ENCODE data around the gene PRKAR2A. TPM values are rescaled to one million over a fixed set of nuclear protein-coding genes. Genes with fewer than 3 reads are reported as not detected.
"Not testable (repeated sequence)": the region's sequence is repeated elsewhere in the genome, so short reads cannot be mapped to it uniquely, and the experiment has no call there.

PRKAR2A gene
- total RNA-seq, 2 experiments from 2014 or later: 18.5 to 21.7 TPM

DNA sequence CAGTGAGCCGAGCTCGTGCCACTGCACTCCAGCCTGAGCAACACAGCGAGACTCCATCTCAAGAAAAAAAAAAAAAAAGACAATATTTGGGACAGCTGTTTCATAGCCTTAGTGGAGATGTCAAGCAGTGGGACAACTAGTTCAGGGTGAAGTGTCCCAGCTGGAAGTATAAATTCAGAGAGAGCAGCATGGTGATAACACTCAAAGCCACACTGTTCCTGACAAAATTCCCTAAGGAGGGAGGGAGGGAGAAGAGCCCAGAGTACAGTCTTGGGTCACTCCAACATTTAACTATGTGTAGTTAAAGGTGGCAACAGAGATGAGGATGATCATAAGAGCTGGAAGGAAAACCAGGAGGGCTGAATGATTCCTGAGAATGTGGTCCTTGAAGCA, 109.5 kb downstream of the PRKAR2A start:
- CTCF ChIA-PET: interaction anchor here (0.6 kb wide), 1 partner anchor 159 kb away, joined by 3 read pairs; no protein-coding TSS in a partner anchor
- H3K9me3 Mint-ChIP-seq: no peaks in the 10 kb centered on the region
- intact Hi-C loops (cut with micrococcal nuclease): loop anchor here (5.0 kb wide), 1 partner anchor 214 kb away; no protein-coding TSS in a partner anchor

DNA sequence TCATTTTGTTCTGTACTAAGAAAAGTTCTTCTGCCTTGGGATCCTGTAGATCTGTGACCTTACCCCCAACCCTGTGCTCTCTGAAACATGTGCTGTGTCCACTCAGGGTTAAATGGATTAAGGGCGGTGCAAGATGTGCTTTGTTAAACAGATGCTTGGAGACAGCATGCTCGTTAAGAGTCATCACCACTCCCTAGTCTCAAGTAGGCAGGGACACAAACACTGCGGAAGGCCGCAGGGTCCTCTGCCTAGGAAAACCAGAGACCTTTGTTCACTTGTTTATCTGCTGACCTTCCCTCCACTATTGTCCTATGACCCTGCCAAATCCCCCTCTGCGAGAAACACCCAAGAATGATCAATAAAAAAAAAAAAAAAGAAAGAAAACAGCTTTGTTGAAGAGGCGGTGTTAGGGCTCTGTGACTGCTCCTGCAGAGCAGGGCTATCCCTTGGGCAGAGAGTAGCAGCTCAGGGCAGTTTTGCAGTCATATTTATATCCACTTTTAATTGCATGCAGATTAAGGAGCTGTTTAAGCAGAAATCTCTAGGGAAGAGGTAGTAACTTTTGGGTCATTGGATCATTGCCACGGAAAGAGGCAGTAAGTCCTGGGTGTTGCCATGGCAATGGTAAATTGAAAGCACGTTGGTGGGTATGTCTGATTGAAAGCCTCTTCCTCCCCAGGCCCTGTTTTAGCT, 112.5 kb downstream of the PRKAR2A start:
- H3K4me1 Mint-ChIP-seq (ENCODE audit: low read depth); H3K9me3 Mint-ChIP-seq; H3K36me3 Mint-ChIP-seq (ENCODE audit: low read depth); H3K4me3 Mint-ChIP-seq; H3K27me3 Mint-ChIP-seq (ENCODE audit: low read depth); H3K27ac Mint-ChIP-seq; DNase-seq: not testable (repeated sequence)
- CTCF ChIA-PET: interaction anchor here (1.0 to 1.2 kb wide), 3 partner anchors 11 to 217 kb away, joined by 3 to 5 read pairs (median 4); no protein-coding TSS in a partner anchor
- intact Hi-C loops (cut with micrococcal nuclease): loop anchor here (5.0 kb wide), 1 partner anchor 217 kb away; no protein-coding TSS in a partner anchor

More for the DNA sequence above, 109.5 kb downstream of the PRKAR2A start:
- no peaks in the 10 kb centered on the region for H3K4me1 Mint-ChIP-seq (ENCODE audit: low read depth)
- no peaks in the 10 kb centered on the region for H3K27me3 Mint-ChIP-seq (ENCODE audit: low read depth)
- no peak for DNase-seq
- H3K36me3 Mint-ChIP-seq (ENCODE audit: low read depth): no peaks in the 10 kb centered on the region
- H3K4me3 Mint-ChIP-seq: no peak overlapping the region
- no peak overlapping the region for H3K27ac Mint-ChIP-seq

GRCh38 chr3:48734541-48734940, 113.1 kb downstream of the PRKAR2A start:
- H3K4me1 Mint-ChIP-seq (ENCODE audit: low read depth); H3K36me3 Mint-ChIP-seq (ENCODE audit: low read depth); CTCF ChIA-PET; H3K27me3 Mint-ChIP-seq (ENCODE audit: low read depth); DNase-seq; intact Hi-C loops (cut with micrococcal nuclease); H3K27ac Mint-ChIP-seq; H3K4me3 Mint-ChIP-seq; H3K9me3 Mint-ChIP-seq: not testable (repeated sequence)

DNA sequence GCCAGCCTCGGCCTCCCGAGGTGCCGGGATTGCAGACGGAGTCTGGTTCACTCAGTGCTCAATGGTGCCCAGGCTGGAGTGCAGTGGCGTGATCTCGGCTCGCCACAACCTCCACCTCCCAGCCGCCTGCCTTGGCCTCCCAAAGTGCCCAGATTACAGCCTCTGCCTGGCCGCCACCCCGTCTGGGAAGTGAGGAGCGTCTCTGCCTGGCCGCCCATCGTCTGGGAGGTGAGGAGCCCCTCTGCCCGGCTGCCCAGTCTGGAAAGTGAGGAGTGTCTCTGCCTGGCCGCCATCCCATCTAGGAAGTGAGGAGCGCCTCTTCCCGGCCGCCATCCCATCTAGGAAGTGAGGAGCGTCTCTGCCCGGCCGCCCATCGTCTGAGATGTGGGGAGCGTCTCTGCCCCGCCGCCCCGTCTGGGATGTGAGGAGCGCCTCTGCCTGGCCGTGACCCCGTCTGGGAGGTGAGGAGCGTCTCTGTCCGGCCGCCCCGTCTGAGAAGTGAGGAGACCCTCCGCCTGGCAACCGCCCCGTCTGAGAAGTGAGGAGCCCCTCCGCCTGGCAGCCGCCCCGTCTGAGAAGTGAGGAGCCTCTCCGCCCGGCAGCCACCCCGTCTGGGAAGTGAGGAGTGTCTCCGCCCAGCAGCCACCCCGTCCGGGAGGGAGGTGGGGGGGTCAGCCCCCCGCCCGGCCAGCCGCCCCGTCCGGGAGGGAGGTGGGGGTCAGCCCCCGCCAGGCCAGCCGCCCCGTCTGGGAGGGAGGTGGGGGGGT, 113.7 kb downstream of the PRKAR2A start:
- DNase-seq; H3K4me1 Mint-ChIP-seq (ENCODE audit: low read depth); H3K27me3 Mint-ChIP-seq (ENCODE audit: low read depth); H3K27ac Mint-ChIP-seq; H3K36me3 Mint-ChIP-seq (ENCODE audit: low read depth); intact Hi-C loops (cut with micrococcal nuclease); H3K9me3 Mint-ChIP-seq; CTCF ChIA-PET; H3K4me3 Mint-ChIP-seq: not testable (repeated sequence)

DNA sequence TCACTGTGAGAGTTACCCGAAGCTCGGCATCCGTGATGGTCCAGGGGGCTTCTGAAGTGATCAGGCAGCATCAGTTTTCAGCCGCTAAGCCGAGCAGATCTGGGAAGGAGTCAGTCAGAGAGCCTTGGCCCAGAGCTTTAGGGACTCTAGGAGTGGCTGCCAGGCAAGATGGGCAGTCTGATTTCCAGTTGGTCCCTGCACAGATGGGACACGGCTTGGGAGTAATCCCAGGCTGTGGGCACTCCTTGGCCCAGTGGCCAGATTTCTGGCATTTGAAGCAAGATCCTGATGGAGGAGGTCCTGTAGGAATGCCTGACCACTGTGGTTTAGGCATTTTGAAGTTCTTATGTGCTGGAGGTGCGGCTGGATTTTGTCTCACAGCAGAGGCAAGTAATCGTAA, 120.2 kb downstream of the PRKAR2A start:
- H3K27me3 Mint-ChIP-seq (ENCODE audit: low read depth): no peaks in the 10 kb centered on the region
- DNase-seq: no peak
- H3K9me3 Mint-ChIP-seq: no peaks in the 10 kb centered on the region
- no peaks in the 10 kb centered on the region for H3K36me3 Mint-ChIP-seq (ENCODE audit: low read depth)
- H3K27ac Mint-ChIP-seq: no peak overlapping the region
- no peak overlapping the region for H3K4me3 Mint-ChIP-seq
- H3K4me1 Mint-ChIP-seq (ENCODE audit: low read depth): no peaks in the 10 kb centered on the region
- CTCF ChIA-PET: no interaction called here
- intact Hi-C loops (cut with micrococcal nuclease): no loop called here

DNA sequence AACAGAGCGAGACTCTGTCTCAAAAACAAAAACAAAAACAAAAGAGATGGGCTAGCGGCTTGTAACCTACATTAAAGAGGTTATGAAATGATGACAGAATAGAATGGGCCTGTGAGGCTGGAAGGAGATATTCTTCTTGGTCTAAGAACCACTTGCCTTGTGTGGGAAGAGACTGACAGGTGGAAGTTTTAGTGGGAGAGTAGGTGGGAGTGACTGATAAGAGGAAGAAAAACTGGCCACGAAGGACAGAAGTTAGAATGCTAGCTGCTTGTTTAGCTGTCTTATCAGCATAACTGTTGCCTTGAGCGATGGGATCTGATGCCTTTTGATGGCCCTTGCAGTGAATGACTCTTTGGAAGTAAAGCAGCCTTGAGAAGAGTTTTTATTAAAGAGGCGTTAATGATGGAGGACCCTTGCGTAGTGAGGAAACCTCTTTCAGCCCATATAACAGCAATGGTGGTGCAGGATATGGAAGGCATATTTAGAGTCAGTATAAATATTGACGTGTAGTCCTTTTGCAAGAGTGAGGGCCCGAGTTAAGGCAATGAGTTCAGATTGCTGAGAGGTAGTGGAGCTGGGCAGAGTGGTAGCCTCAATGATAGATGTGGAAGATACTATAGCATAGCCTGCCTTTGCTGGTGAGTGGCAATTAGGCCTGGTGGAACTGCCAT, 122.4 kb downstream of the PRKAR2A start:
- not testable (repeated sequence) for H3K4me1 Mint-ChIP-seq (ENCODE audit: low read depth)

DNA sequence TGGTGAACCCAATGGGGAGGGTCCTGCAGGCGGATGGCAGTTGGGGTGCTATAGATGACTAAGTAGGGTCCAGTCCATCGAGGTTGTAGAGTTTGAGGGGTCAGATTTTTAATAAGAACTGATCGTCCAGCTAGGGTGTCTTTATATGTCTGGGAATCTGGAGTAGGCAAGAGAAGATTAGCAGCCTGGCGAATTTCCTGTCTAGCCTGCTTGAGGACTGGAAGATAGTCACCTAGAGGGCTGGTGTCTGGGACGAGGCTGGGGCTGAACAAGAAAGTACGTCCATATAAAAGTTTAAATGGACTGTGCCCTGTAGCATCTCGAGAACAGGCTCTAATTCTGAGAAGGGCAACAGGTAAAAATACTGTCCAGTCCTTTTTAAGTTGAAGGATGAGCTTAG, 123.9 kb downstream of the PRKAR2A start:
- H3K36me3 Mint-ChIP-seq (ENCODE audit: low read depth): no peaks in the 10 kb centered on the region
- intact Hi-C loops (cut with micrococcal nuclease): no loop called here
- no peak overlapping the region for H3K4me3 Mint-ChIP-seq
- H3K27me3 Mint-ChIP-seq (ENCODE audit: low read depth): no peaks in the 10 kb centered on the region
- H3K4me1 Mint-ChIP-seq (ENCODE audit: low read depth): no peaks in the 10 kb centered on the region
- CTCF ChIA-PET: interaction anchor here (1.0 kb wide), 1 partner anchor 12 kb away, joined by 3 read pairs; no protein-coding TSS in a partner anchor
- DNase-seq: no peak
- H3K27ac Mint-ChIP-seq: no peak overlapping the region
- no peaks in the 10 kb centered on the region for H3K9me3 Mint-ChIP-seq

More for the DNA sequence above, 122.4 kb downstream of the PRKAR2A start:
- H3K27me3 Mint-ChIP-seq (ENCODE audit: low read depth); H3K4me3 Mint-ChIP-seq; H3K27ac Mint-ChIP-seq; DNase-seq; H3K9me3 Mint-ChIP-seq; intact Hi-C loops (cut with micrococcal nuclease); H3K36me3 Mint-ChIP-seq (ENCODE audit: low read depth): not testable (repeated sequence)
- CTCF ChIA-PET: interaction anchor here (0.6 kb wide), 1 partner anchor 63 kb away, joined by 3 read pairs; no protein-coding TSS in a partner anchor

GRCh38 chr3:48723293-48723692, 124.4 kb downstream of the PRKAR2A start:
- CTCF ChIA-PET: interaction anchor here (1.0 kb wide), 1 partner anchor 13 kb away, joined by 3 read pairs; no protein-coding TSS in a partner anchor
- not testable (repeated sequence) for H3K27ac Mint-ChIP-seq, H3K9me3 Mint-ChIP-seq

DNA sequence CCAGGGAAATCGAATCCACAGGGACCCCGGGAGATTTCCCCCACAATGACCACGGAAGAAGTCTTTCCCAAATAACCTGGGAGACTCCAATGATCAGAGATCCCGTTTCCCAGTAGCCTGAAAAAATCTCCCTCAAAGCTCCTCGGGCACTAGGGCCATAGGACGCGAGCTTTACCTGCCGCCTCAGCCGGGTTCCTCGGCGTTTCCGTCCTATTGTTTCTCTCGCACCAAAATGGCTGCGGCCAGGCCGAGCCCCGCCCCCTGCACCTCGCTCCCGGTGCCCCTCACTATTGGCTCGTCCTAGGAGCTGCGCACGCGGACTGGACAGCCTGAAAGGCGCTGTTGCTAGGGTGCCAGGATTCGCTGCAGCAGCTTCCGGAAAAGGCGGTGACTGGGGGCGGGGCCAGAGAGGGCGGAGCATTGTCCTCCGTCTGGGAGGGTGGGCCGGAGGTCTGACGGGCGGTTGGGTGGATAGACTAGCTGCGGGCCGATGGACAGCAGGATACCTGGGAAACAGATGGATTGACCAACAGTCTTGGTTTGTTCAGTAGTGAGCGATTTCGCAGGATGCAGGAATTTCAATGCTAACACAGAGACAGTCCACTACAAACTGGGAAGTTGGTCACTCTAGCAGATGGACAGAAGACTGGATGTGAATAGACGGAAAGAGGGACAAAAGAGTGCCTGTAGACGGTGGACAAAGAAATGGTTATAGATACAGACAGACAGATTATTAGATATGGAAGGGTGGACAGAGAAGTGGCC, 130.5 kb downstream of the PRKAR2A start, which contains the start of gene IP6K2:
TSS of gene IP6K2 (minus strand) at position 240 of the 765 bp plus-strand sequence. CDS start 21,930 bp downstream, outside the sequence.
- DNase-seq: peak; percentile 99
- Mint-ChIP-seq H3K27me3 (ENCODE audit: low read depth) (no peaks in the 10 kb centered on the region), H3K27ac (peak within 1 kb of the TSS; percentile 90), H3K4me3 (peak within 1 kb of the TSS; percentile 97), H3K4me1 (ENCODE audit: low read depth) (peaks cover 30% of the 10 kb centered on the region), H3K9me3 (no peaks in the 10 kb centered on the region), H3K36me3 (ENCODE audit: low read depth) (peaks cover 9% of the 10 kb centered on the region)
- intact Hi-C loops (cut with micrococcal nuclease): loop anchor here (1.0 to 5.0 kb wide), 8 partner anchors 32 to 416 kb away; partner anchors contain the start of genes ARIH2, CELSR3, NCKIPSD and NME6
- CTCF ChIA-PET: interaction anchor here (0.9 to 1.4 kb wide), 5 partner anchors 13 to 304 kb away, joined by 3 to 4 read pairs (median 3); partner anchors contain the start of gene NDUFAF3

More at GRCh38 chr3:48723293-48723692, 124.4 kb downstream of the PRKAR2A start:
- DNase-seq; H3K4me3 Mint-ChIP-seq; H3K36me3 Mint-ChIP-seq (ENCODE audit: low read depth); intact Hi-C loops (cut with micrococcal nuclease); H3K27me3 Mint-ChIP-seq (ENCODE audit: low read depth); H3K4me1 Mint-ChIP-seq (ENCODE audit: low read depth): not testable (repeated sequence)

GRCh38 chr3:48716508-48716981, 131.1 kb downstream of the PRKAR2A start:
- H3K4me1 Mint-ChIP-seq (ENCODE audit: low read depth): peaks cover 34% of the 10 kb centered on the region
- DNase-seq: peak; percentile 48
- intact Hi-C loops (cut with micrococcal nuclease): loop anchor here (2.0 to 5.0 kb wide), 3 partner anchors 54 to 290 kb away; partner anchors contain the start of genes CELSR3, SLC25A20 and WDR6
- peak overlapping the region; percentile 90 for H3K27ac Mint-ChIP-seq
- H3K4me3 Mint-ChIP-seq: peak overlapping the region; percentile 97
- no peaks in the 10 kb centered on the region for H3K27me3 Mint-ChIP-seq (ENCODE audit: low read depth)
- H3K36me3 Mint-ChIP-seq (ENCODE audit: low read depth): peaks cover 13% of the 10 kb centered on the region
- H3K9me3 Mint-ChIP-seq: no peaks in the 10 kb centered on the region
- CTCF ChIA-PET: interaction anchor here (0.6 to 1.2 kb wide), 5 partner anchors 21 to 305 kb away, joined by 3 to 8 read pairs (median 3); partner anchors contain the start of gene NDUFAF3

- no peaks in the 10 kb centered on the region for H3K27me3 Mint-ChIP-seq (ENCODE audit: low read depth)
- H3K36me3 Mint-ChIP-seq (ENCODE audit: low read depth): peaks cover 14% of the 10 kb centered on the region
- peak overlapping the region; percentile 97 for H3K4me3 Mint-ChIP-seq
- peaks cover 45% of the 10 kb centered on the region for H3K4me1 Mint-ChIP-seq (ENCODE audit: low read depth)
- CTCF ChIA-PET: interaction anchor here (0.5 kb wide), 2 partner anchors 12 to 592 kb away, joined by 3 read pairs; no protein-coding TSS in a partner anchor
- intact Hi-C loops (cut with micrococcal nuclease): loop anchor here (5.0 kb wide), 1 partner anchor 53 kb away; the partner anchor contains the start of gene CELSR3
- H3K9me3 Mint-ChIP-seq: no peaks in the 10 kb centered on the region
- H3K27ac Mint-ChIP-seq: no peak overlapping the region
- DNase-seq: no peak
These were observed 132.4 kb downstream of the PRKAR2A start for GRCh38 chr3:48715174-48715800.
